K562 treated with DMSO at 1 percent for 48 hours (cell line): ENCODE measurements around the gene UBE4B. TPM values are rescaled to one million over a fixed set of nuclear protein-coding genes. Genes with fewer than 3 reads are reported as not detected.

Experiments
- total RNA-seq: library from RNA; unstranded; fragments of 300-600 nt; gene quantifications from 2 replicates; pipeline ENCODE4 v1.2.3, GENCODE V29; 2022; ENCODE audit warnings: low replicate concordance; ENCODE audit errors: extremely low read depth

The UBE4B gene
- not detected in 2 replicates for total RNA-seq

GRCh38 chr1:10032590-10033358, at the start of gene UBE4B:
Gene UBE4B (plus strand): TSS chr1:10032958. CDS start chr1:10033671, 713 bp downstream.

GRCh38 chr1:9996624-9997582, 35.9 kb upstream of the UBE4B start, which contains the start of gene RBP7:
Gene RBP7 (plus strand): TSS chr1:9997228. CDS start chr1:9997259, 31 bp downstream.

GRCh38 chr1:10209905-10210810, 177.4 kb downstream of the UBE4B start, which contains the start of gene KIF1B:
Gene KIF1B (plus strand): TSS chr1:10210570. CDS start chr1:10232329, 21,759 bp downstream.

Other genes with a start within 250 kb of the UBE4B start
- not detected in 2 replicates for gene CLSTN1, start 209.0 kb upstream of the UBE4B start, total RNA-seq
- not detected in 2 replicates for gene CTNNBIP1, start 122.7 kb upstream of the UBE4B start, total RNA-seq
- not detected in 2 replicates for gene LZIC, start 89.6 kb upstream of the UBE4B start, total RNA-seq
- gene NMNAT1, start 89.5 kb upstream of the UBE4B start, total RNA-seq = not detected in 2 replicates
- not detected in 2 replicates for gene RBP7, start 35.7 kb upstream of the UBE4B start, total RNA-seq
- gene KIF1B, start 177.6 kb downstream of the UBE4B start, total RNA-seq = not detected in 2 replicates